ENCODE data around the gene PDZD4.
A peak's percentile ranks its signal among the peaks of the same experiment; 100 is the strongest.

PDZD4 gene

GRCh38 chrX:153780678-153781427 lies 49.5 kb downstream of the PDZD4 start, which contains the start of gene SRPK3:
TSS of gene SRPK3 (plus strand) at chrX:153781041. CDS start at chrX:153781087, 46 bp downstream.
- CTCF ChIA-PET, result no interaction called here
- no peak for TF ChIP-seq L3MBTL2 (conservative IDR thresholded peaks at IDR 0.05)
- no peak for TF ChIP-seq FOXK2 (IDR thresholded peaks at IDR 0.05)
- TF ChIP-seq ZNF384 (IDR thresholded peaks at IDR 0.05), result no peak
- TF ChIP-seq TARDBP (IDR thresholded peaks at IDR 0.05), result no peak
- POLR2A ChIA-PET, result interaction anchor here (1.0 kb wide), 1 partner anchor 13 kb away, joined by 3 read pairs; the partner anchor contains the start of genes IDH3G and SSR4
- DNase-seq (ENCODE audit: extremely low spot score), result no peak

GRCh38 chrX:153779891-153780677 lies 50.3 kb downstream of the PDZD4 start:
- ChIA-PET CTCF (interaction anchor here (0.6 kb wide), 1 partner anchor 18 kb away, joined by 8 read pairs; no protein-coding TSS in a partner anchor), POLR2A (interaction anchor here (1.0 to 1.1 kb wide), 2 partner anchors 14 kb away, joined by 3 read pairs; partner anchors contain the start of genes IDH3G and SSR4)
- TF ChIP-seq FOXA1 (IDR thresholded peaks at IDR 0.05), result no peak
- no peak for TF ChIP-seq CTBP1 (IDR thresholded peaks at IDR 0.05; ENCODE audit: borderline replicate concordance)
- TF ChIP-seq BHLHE40 (IDR thresholded peaks at IDR 0.05; ENCODE audit: borderline replicate concordance), result no peak
- TF ChIP-seq ZNF384 (IDR thresholded peaks at IDR 0.05), result no peak
- TF ChIP-seq PKNOX1 (IDR thresholded peaks at IDR 0.05), result no peak
- TF ChIP-seq LEF1 (IDR thresholded peaks at IDR 0.05; ENCODE audit: borderline replicate concordance), result no peak
- no peak for TF ChIP-seq ARNT (IDR thresholded peaks at IDR 0.05)
- TF ChIP-seq SUZ12 (IDR thresholded peaks at IDR 0.05), result no peak
- no peak for TF ChIP-seq ELF4 (IDR thresholded peaks at IDR 0.05)
- no peak for DNase-seq (ENCODE audit: extremely low spot score)

- ChIA-PET POLR2A (interaction anchor here (1.1 kb wide), 1 partner anchor 16 kb away, joined by 3 read pairs; the partner anchor contains the start of genes IDH3G and SSR4), CTCF (interaction anchor here (1.1 kb wide), 1 partner anchor 144 kb away, joined by 3 read pairs; no protein-coding TSS in a partner anchor)
- peak; percentile 54 for DNase-seq (ENCODE audit: extremely low spot score)
- TF ChIP-seq SUZ12 (IDR thresholded peaks at IDR 0.05) (no peak), NFRKB (IDR thresholded peaks at IDR 0.05) (no peak), HDGF (IDR thresholded peaks at IDR 0.05; ENCODE audit: borderline replicate concordance) (no peak), ZNF384 (IDR thresholded peaks at IDR 0.05) (no peak), ARNT (IDR thresholded peaks at IDR 0.05) (no peak), CTBP1 (IDR thresholded peaks at IDR 0.05; ENCODE audit: borderline replicate concordance) (no peak), BHLHE40 (IDR thresholded peaks at IDR 0.05; ENCODE audit: borderline replicate concordance) (no peak), FOXK2 (IDR thresholded peaks at IDR 0.05) (no peak), FOXA1 (IDR thresholded peaks at IDR 0.05) (no peak), ELF4 (IDR thresholded peaks at IDR 0.05) (no peak), SP1 (IDR thresholded peaks at IDR 0.05) (no peak), L3MBTL2 (conservative IDR thresholded peaks at IDR 0.05) (no peak), FOXM1 (IDR thresholded peaks at IDR 0.05; ENCODE audit: borderline replicate concordance) (no peak), PKNOX1 (IDR thresholded peaks at IDR 0.05) (no peak), TARDBP (IDR thresholded peaks at IDR 0.05) (no peak), LEF1 (IDR thresholded peaks at IDR 0.05; ENCODE audit: borderline replicate concordance) (no peak)
Measured at GRCh38 chrX:153778684-153779101, 51.7 kb downstream of the PDZD4 start.

GRCh38 chrX:153778181-153778580 lies 52.2 kb downstream of the PDZD4 start:
- CTCF ChIA-PET, result interaction anchor here (0.5 to 1.1 kb wide), 3 partner anchors 145 to 362 kb away, joined by 3 read pairs; no protein-coding TSS in a partner anchor
- no peak for DNase-seq (ENCODE audit: extremely low spot score)
- POLR2A ChIA-PET, result no interaction called here
- TF ChIP-seq ZNF384 (IDR thresholded peaks at IDR 0.05), result no peak

GRCh38 chrX:153777261-153778090 lies 52.9 kb downstream of the PDZD4 start:
- CTCF ChIA-PET, result interaction anchor here (0.5 to 0.6 kb wide), 2 partner anchors 168 to 361 kb away, joined by 3 read pairs; no protein-coding TSS in a partner anchor
- TF ChIP-seq HDGF (IDR thresholded peaks at IDR 0.05; ENCODE audit: borderline replicate concordance), result no peak
- no peak for TF ChIP-seq FOXM1 (IDR thresholded peaks at IDR 0.05; ENCODE audit: borderline replicate concordance)
- TF ChIP-seq NFRKB (IDR thresholded peaks at IDR 0.05), result no peak
- no peak for TF ChIP-seq ZNF384 (IDR thresholded peaks at IDR 0.05)
- TF ChIP-seq ARNT (IDR thresholded peaks at IDR 0.05), result no peak
- TF ChIP-seq CTBP1 (IDR thresholded peaks at IDR 0.05; ENCODE audit: borderline replicate concordance), result no peak
- no peak for TF ChIP-seq FOXK2 (IDR thresholded peaks at IDR 0.05)
- no peak for TF ChIP-seq L3MBTL2 (conservative IDR thresholded peaks at IDR 0.05)
- no peak for TF ChIP-seq BHLHE40 (IDR thresholded peaks at IDR 0.05; ENCODE audit: borderline replicate concordance)
- no peak for TF ChIP-seq FOXA1 (IDR thresholded peaks at IDR 0.05)
- no peak for TF ChIP-seq SUZ12 (IDR thresholded peaks at IDR 0.05)
- TF ChIP-seq ELF4 (IDR thresholded peaks at IDR 0.05), result no peak
- TF ChIP-seq SP1 (IDR thresholded peaks at IDR 0.05), result no peak
- no peak for TF ChIP-seq TARDBP (IDR thresholded peaks at IDR 0.05)
- DNase-seq (ENCODE audit: extremely low spot score), result no peak
- POLR2A ChIA-PET, result no interaction called here

- CTCF ChIA-PET, result no interaction called here
- TF ChIP-seq NFRKB (IDR thresholded peaks at IDR 0.05), result no peak
- TF ChIP-seq SP1 (IDR thresholded peaks at IDR 0.05), result peak; percentile 98
- POLR2A ChIA-PET, result no interaction called here
- peak; percentile 75 for DNase-seq (ENCODE audit: extremely low spot score)
Measured at GRCh38 chrX:153776611-153777045, 53.7 kb downstream of the PDZD4 start.
